ENCODE results near the gene PMPCA.

- TF ChIP-seq, protein P1, sequence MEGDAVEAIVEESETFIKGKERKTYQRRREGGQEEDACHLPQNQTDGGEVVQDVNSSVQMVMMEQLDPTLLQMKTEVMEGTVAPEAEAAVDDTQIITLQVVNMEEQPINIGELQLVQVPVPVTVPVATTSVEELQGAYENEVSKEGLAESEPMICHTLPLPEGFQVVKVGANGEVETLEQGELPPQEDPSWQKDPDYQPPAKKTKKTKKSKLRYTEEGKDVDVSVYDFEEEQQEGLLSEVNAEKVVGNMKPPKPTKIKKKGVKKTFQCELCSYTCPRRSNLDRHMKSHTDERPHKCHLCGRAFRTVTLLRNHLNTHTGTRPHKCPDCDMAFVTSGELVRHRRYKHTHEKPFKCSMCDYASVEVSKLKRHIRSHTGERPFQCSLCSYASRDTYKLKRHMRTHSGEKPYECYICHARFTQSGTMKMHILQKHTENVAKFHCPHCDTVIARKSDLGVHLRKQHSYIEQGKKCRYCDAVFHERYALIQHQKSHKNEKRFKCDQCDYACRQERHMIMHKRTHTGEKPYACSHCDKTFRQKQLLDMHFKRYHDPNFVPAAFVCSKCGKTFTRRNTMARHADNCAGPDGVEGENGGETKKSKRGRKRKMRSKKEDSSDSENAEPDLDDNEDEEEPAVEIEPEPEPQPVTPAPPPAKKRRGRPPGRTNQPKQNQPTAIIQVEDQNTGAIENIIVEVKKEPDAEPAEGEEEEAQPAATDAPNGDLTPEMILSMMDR (IDR thresholded peaks at IDR 0.05; ENCODE audit: low read depth, low read length, missing input control), result no peak
- TF ChIP-seq YY1 (IDR thresholded peaks at IDR 0.05) (no peak), RAD21 (IDR thresholded peaks at IDR 0.05) (no peak)
- TF ChIP-seq, protein P2, sequence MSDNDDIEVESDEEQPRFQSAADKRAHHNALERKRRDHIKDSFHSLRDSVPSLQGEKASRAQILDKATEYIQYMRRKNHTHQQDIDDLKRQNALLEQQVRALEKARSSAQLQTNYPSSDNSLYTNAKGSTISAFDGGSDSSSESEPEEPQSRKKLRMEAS (IDR thresholded peaks at IDR 0.05), result no peak
These were observed 31.1 kb upstream of the PMPCA start for GRCh38 chr9:136379401-136379800.

Data from liver (tissue), 3 donors.